HG03521 (cell line): Measurements from ENCODE around the gene SLC6A13.
"Not testable (repeated sequence)": the region's sequence is repeated elsewhere in the genome, so short reads cannot be mapped to it uniquely, and the experiment has no call there.

Source experiments
- ATAC-seq: cut with Tn5 transposase; IDR thresholded peaks from one replicate; pipeline ENCODE4 v1.9.1; 2021; ENCODE audit warnings: mild to moderate bottlenecking, moderate library complexity; ENCODE audit not compliant: unreplicated experiment

The SLC6A13 gene

DNA sequence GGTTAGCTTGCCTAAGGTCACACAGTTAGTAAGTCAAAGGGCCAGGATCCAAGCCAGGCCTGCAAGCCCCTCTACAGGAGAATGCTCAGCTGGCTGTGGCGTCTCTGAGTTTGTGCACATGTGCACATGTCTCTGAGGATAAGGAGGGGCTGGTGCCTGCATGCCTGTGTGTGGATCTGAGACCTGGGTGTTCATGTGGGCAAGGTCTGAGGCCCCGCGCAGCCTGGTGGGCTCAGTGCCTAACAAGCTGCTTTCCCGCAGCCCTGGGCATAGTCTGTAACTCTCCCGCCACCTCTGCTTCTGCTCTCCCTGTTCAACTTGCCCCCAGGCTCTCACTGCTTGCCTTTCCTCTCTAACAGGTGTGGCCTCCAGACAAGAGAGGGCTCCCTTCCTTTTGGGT is 44.4 kb downstream of the SLC6A13 start:
- no peak for ATAC-seq

- not testable (repeated sequence) for ATAC-seq
These were observed 45.6 kb downstream of the SLC6A13 start for GRCh38 chr12:217029-217428.

- no peak for ATAC-seq
These were observed 47.5 kb downstream of the SLC6A13 start for GRCh38 chr12:215116-215515.

- ATAC-seq: no peak
These were observed 48.5 kb downstream of the SLC6A13 start, which contains the start of gene SLC6A12 for GRCh38 chr12:214003-214741. SLC6A12 (minus strand) TSS chr12:214157; CDS start chr12:209986, 4,171 bp downstream.

GRCh38 chr12:213527-213932 is 49.1 kb downstream of the SLC6A13 start:
- ATAC-seq: no peak

- no peak for ATAC-seq
These were observed 49.7 kb downstream of the SLC6A13 start for GRCh38 chr12:212715-213526.

DNA sequence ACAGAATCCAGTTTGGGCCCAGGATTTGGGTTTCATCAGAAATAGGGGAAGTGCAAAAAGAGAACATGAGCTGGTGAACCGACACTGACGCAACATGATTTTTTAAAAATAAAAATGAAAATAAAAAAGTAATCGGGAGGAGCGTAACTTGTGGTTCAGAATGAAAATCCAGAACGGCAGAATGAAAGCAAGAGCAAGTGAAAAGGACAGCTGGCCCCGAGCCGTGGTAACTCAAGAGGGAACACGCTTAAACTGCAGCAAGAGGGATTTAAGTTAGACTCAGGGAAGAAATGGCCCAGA is 50.3 kb downstream of the SLC6A13 start:
- ATAC-seq: no peak

DNA sequence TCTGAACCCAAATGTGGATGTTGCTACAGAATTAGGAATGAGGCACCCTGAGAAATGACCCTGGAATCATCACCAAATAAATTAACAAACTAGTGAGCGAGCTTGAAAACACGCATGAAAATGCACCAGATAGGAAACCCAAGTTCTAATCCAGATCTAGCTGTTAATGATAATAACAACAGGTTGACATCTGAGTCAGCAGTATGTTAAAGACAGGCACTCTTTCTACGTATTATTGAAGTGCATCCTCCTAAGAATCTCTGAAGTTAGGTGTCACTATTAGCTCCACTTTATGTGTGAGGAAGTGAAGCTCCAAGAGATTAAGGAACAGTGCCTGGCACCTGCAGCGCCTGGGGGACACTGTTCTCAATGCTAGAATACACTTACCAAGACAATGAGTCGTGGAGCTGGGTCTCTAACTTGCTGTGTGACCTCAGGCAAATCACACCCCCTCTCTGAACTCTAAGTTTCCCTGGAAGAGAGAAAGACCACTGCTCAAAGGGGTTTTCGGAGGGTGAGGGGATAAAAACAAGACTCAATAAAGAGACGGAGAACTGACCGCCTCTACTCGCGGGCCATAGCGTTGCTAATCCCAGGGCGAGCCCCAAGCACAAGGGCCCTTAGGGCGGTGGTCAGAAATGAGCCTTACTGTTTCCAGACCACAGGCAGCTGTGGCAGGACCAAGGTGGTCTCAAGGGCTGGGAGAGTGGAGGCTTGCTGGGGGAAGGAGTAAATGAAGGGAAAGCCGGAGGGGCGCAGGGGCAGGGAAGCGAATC is 50.8 kb downstream of the SLC6A13 start:
- ATAC-seq: no peak

- ATAC-seq: no peak
These were observed 51.5 kb downstream of the SLC6A13 start for GRCh38 chr12:211142-211465.

DNA sequence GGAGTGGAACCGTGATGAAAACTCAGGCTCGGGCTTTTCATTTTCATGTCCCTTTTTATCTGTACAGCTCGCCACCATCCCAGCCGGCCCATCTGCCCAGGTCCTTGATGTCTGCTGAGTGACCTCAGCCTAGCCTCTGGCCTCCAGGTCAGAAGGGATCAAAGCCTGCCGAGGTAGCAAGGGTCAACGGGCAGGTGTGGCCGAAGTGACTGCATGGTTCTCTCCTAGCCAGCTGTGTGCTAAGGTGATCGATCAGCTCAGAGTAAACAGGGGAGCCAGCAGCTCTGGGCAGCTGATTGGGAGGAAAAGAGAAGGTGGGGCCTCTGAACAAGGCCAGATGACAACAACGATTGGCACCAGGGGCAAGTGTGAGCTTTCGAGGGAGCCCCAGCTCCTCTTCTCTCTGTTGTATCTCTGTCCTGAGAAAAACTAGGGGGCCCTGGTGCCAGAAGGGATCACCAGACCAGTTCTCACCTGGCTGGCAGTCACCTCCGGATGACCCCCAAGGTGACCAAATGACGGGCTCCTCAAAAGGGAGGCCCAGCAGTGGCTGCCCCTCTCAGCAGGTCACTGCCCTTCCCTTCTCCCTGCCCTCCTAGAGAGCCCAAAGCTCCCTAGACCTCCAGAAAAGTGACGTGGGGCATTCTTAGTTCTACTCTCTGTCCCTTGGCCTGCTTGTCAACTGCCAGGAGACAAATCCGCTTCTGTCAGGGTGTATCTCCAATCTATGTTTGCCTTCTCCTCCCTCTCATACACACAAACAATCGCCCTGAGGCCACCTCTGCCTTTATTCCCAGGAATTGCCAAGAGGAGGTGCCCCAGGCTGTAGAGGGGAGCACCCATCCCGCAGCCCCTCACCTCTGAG is 52.1 kb downstream of the SLC6A13 start:
- ATAC-seq: no peak

DNA sequence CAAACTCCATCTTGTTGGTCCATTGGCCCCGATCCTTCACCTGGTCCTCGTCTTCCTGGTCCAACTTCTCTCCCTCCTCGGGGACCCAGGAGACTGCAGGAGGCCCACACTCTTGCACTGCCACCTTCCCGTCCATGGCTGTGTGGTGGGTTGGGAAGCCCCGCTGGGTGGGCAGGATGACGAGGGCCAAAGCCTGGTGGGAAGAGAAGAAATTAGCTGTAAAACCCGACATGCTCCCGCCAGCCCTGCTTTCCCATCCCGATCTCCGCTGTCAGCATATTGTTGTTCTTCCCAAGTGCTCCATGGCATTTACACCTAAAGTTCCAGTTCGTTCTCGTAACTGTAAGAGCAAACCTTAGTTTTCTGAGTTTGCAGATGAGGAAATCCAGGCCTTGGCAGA is 52.8 kb downstream of the SLC6A13 start:
- no peak for ATAC-seq

DNA sequence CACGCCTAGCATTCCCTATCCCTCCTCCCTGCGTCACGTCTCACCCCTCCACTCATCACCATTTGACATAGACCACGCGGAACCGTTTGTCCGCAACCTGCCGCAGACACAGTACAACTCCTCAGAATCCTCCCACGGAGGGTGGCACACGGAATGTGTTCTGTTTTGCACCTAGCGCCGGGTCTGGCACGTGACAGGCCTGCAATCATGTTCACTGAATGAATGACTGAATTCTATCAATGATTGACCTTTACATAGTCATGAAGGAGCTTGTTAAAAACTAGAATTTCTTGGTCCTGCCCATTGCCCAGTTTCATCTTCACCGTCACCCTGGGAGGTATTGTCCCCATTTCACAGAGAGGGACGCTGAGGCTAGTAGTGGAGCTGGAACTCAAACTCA is 53.4 kb downstream of the SLC6A13 start:
- no peak for ATAC-seq

DNA sequence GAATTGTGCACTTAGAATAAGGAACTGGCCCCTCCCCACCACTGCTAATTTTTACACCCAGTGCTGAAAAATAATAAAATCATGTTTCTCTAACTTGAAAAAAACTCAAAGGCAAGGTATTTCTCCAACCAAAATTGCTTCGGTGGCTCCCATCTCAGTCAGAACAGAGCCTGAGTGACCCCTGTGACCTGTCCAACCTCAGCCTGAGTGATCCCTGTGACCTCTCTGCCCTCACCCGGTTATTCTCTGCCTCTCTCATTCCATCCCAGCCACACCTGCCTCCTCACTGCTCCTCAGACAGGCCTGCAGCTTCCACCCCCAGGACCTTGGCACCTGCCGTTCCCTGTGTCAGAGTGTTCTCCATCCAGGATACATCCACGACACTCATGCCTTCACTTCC is 53.8 kb downstream of the SLC6A13 start:
- no peak for ATAC-seq

DNA sequence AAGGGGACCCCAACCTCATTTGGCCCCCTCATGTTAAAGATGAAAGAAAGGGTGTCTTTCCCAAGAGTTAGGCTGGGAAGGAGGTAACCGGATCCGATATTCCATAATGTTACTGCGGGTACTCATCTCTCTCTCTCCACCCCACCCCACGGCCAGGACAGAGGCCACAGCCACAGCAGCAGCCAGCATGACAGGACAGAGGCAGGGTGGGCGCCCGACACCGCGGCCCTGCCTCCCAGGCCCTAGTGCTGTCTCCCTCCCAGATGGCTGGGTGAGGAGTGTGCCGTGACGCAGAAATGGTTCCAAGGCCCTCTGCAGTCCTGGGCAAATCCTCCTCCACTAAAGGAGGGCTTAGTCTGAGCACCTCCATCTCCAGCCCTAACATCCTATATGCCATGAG is 54.8 kb downstream of the SLC6A13 start:
- no peak for ATAC-seq

DNA sequence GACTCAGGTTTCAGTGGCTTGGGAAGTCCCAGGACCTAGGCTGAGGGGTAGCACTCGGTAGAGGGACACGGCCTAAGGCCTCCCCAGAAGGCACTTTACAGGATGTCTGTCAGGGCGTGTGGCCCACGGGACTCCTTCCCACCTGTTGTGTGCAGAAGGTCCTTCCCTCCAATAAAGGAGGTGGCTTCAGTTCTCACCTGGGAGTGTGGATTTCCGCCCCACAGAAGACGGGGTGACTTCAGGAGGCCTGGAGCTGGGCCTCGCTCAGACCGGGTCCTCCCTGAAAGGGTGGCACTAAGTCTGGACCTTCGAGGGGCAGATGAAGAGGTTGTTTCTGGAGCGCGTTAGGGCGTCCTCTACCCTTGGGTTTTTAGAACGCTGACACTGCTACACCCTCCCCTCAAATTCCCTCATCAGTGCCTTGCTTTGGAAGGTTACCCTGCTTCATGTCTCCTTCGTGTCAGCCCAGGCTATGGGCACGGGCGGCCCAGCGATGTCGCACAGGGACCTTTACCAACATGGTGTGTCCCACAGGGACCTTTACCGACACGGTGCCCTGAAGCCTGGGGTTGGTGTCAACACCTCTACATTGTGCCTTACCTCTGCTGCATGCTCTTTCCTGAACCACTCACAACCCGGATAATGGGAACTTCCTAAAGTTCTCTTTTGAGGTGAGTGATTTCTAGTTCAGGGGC is 55.7 kb downstream of the SLC6A13 start:
- no peak for ATAC-seq

DNA sequence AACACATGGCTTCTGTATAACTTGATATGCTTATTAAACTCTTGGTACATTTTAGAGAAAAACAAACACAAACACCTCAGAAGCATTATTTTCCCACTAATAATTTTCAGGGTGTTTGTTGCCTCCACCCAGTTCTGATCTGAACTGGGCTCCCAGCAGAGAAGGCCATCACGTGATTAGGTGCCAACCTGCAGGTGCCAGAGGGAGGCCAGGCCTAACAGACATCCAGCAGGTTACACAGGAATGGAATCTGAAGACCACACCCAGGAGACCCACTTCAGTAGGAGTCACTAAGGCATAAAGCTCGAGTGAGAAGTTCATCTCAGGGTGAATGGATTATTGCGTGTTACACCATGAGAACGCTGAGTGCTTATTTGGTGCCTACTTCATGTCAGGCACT is 57.6 kb downstream of the SLC6A13 start:
- no peak for ATAC-seq

- no peak for ATAC-seq
These were observed 58.4 kb downstream of the SLC6A13 start for GRCh38 chr12:204261-204678.

GRCh38 chr12:203462-204260 is 59.0 kb downstream of the SLC6A13 start:
- no peak for ATAC-seq

DNA sequence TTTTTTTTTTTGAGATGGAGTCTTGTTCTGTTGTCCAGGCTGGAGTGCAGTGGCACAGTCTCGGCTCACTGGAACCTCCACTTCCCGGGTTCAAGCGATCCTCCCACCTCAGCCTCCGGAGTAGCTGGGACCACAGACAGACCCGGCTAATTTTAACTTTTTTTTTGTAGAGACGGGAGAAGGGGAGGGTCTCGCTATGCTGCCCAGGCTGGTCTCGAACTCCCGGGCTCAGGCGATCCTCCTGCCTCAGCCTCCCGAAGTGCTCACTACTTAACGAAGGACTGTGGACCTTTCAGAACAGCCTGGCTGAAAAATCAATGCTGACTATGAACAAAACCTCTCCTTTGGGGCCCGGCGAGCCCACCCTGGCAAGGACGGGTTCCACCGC is 59.6 kb downstream of the SLC6A13 start:
- ATAC-seq: no peak
